KOPT-K1 (cell line): ENCODE data around the gene NBDY.
A peak's percentile ranks its signal among the peaks of the same experiment; 100 is the strongest.
"Not testable (repeated sequence)": the region's sequence is repeated elsewhere in the genome, so short reads cannot be mapped to it uniquely, and the experiment has no call there.

Experiments
- H3K27ac ChIP-seq: fragments of 200-600 bp; sonication (generic); 2 replicates; pipeline ENCODE4 v1.5.1; 2016; ENCODE audit warnings: antibody characterized with exemption, mild to moderate bottlenecking, low read depth, low read length; ENCODE audit not compliant: poor library complexity, severe bottlenecking
- H3K36me3 ChIP-seq: fragments of 200-600 bp; sonication (generic); 2 replicates; pipeline ENCODE4 v1.5.1; 2017; ENCODE audit warnings: antibody characterized with exemption, mild to moderate bottlenecking, low read length, moderate library complexity; ENCODE audit not compliant: insufficient read depth
- H3K9me3 ChIP-seq: fragments of 200-600 bp; sonication (generic); 2 replicates; pipeline ENCODE4 v1.5.1; 2017; ENCODE audit warnings: antibody characterized with exemption, low read length, mild to moderate bottlenecking; ENCODE audit not compliant: insufficient read depth, poor library complexity, severe bottlenecking

NBDY gene

GRCh38 chrX:56798866-56799758 is 70.1 kb downstream of the NBDY start:
- Histone ChIP-seq H3K36me3 (no peaks in the 10 kb centered on the region; the same call in 1 of the 2 replicates), H3K9me3 (no peaks in the 10 kb centered on the region), H3K27ac (no peak overlapping the region)

GRCh38 chrX:56800307-56800706 is 71.3 kb downstream of the NBDY start:
- no peaks in the 10 kb centered on the region for H3K9me3 ChIP-seq
- no peaks in the 10 kb centered on the region; the same call in 1 of the 2 replicates for H3K36me3 ChIP-seq
- H3K27ac ChIP-seq = peak overlapping the region; percentile 41

DNA sequence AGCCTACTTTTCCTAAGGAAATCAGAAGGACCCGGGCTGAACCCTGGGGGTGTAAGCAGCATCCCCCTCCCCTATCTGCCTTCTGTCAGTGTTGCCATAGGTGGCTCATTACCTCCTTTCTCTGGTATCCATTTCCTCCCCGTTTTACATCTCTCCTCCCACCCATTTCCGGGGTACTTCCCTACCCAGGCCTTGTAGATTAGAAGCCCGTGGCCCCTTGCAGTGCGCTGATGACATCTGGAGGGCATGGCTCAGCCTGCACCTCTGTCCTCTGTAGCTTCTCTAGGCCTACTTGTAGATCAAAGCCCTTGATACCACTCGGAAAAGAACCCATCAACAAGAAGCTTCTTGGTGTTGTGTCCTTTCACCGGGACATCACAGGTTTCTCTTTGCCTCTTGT is 71.8 kb downstream of the NBDY start:
- H3K9me3 ChIP-seq = no peaks in the 10 kb centered on the region
- H3K27ac ChIP-seq = peak overlapping the region; percentile 41
- no peaks in the 10 kb centered on the region; the same call in 1 of the 2 replicates for H3K36me3 ChIP-seq

DNA sequence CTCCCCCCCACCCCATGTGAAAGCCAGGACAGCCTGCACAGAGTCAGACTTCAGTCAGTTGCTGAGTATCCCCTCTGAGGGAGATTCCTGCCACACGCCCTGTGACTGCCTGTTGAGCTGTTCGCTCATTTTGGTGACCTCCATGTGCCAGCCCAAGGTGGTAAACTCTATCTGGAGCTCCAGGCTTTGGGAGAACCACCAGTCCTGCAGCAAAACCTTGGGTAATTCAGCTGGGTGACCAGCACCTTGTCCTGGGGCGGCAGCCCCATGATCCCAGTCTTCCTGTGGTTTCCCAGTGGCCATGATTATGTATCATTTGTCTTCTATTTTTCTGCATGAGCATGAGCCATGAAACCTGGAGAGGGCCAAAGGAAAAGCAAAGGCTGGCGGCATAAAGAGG is 73.4 kb downstream of the NBDY start:
- no peaks in the 10 kb centered on the region for H3K9me3 ChIP-seq
- H3K36me3 ChIP-seq = no peaks in the 10 kb centered on the region; the same call in 1 of the 2 replicates
- no peak overlapping the region for H3K27ac ChIP-seq

DNA sequence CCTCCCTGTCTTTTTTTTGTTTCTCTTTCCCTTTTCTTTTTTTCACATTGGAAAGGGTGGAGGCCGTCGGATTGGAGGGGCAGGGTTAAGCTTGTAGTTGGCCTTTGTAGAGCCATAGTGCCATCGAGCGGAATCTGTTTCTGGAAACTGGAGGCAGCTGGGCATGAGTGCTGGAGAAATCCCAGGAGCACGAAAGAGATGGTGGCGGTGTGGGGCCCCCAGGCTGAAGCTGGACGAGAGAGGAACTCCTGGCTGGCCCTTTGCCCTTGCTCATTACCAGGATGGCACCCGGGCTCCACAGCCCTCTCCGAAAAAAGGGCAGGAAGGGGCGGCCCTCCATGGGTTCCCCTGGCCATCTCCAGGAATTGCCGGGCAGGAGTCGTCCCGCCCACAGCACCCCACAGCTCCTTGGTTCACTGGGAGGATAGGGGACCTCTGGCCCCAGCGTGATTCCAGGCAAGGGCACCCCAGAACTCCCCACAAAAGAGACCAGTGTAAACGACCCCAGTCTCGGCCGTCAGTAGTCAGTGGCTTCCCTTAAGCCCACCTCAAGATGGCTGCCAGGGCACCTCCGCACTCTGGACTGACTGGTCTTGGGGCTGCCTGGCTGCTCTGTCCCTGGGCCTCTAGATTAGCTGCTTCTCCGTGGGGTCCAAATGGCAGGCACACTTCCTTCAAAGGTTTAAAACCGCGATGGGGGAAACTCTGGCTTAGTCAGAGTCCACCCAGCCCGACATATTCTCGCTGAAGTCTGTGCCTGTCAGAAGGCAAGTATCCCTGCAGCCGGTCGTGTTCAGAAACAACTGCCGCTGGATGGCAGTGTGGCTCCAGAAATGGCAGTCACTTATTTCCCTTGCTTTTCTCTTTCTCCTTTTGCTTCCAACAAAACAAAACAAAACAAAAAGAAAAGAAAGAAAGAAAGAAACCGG is 74.1 kb downstream of the NBDY start:
- H3K9me3 ChIP-seq = no peaks in the 10 kb centered on the region
- H3K27ac ChIP-seq = no peak overlapping the region
- H3K36me3 ChIP-seq = no peaks in the 10 kb centered on the region; the same call in 1 of the 2 replicates

GRCh38 chrX:56803850-56804681 is 75.0 kb downstream of the NBDY start:
- H3K27ac ChIP-seq = no peak overlapping the region
- no peaks in the 10 kb centered on the region for H3K9me3 ChIP-seq
- H3K36me3 ChIP-seq = no peaks in the 10 kb centered on the region; the same call in 1 of the 2 replicates

DNA sequence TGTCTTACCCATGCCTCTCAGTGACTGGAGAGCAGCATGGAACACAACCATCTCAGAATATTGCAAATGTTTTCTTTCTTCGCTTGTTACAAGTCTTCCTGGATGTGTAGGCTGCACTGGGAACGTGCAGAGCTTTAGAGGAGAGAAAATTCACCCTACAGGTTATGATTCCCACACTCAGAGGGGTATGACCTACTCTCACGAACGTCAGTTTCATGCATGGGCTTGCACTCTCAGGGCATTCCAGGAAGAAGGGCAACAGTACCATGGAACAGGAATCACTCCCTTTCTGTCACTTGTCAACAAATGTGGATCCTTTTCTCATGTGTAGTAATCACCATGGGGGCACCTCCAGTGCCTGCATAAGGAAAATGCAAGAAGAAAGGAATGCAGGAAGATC is 75.8 kb downstream of the NBDY start:
- H3K9me3 ChIP-seq = no peaks in the 10 kb centered on the region
- no peak overlapping the region for H3K27ac ChIP-seq
- H3K36me3 ChIP-seq = no peaks in the 10 kb centered on the region; the same call in 1 of the 2 replicates

DNA sequence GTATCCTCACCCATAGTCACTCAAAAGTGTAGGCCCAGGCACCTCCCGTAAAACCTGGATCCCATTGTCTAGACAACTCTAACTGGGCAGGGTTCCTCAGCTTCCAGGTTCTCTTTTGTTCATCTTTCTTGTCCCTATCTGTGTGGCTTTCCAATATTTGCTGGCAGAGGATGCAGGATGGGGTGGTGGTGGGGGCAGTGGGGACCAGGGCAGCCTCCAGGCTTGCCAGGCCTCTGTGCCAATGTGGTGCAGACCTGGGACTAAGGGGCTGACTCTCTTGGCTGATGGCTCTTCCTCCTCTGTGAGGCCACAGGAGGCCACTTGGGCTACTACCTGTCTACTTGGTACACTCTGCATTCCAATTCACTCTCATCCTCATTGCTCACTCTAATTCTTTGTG is 76.4 kb downstream of the NBDY start:
- no peak overlapping the region for H3K27ac ChIP-seq
- H3K9me3 ChIP-seq = no peaks in the 10 kb centered on the region
- no peaks in the 10 kb centered on the region; the same call in 1 of the 2 replicates for H3K36me3 ChIP-seq

DNA sequence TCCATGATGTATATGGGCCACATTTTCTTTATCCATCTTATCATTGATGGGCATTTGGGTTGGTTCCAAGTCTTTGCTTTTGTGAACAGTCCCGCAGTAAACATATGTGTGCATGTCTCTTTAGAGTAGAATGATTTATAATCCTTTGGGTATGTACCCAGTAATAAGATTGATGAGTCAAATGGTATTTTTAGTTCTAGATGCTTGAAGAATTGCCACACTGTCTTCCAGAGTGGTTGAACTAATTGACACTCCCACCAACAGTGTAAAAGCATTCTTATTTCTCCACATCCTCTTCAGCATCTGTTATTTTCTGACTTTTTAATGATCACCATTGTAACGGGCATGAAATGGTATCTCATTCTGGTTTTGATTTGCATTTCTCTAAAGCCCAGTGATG is 77.1 kb downstream of the NBDY start:
- not testable (repeated sequence) for H3K36me3 ChIP-seq, H3K9me3 ChIP-seq, H3K27ac ChIP-seq

DNA sequence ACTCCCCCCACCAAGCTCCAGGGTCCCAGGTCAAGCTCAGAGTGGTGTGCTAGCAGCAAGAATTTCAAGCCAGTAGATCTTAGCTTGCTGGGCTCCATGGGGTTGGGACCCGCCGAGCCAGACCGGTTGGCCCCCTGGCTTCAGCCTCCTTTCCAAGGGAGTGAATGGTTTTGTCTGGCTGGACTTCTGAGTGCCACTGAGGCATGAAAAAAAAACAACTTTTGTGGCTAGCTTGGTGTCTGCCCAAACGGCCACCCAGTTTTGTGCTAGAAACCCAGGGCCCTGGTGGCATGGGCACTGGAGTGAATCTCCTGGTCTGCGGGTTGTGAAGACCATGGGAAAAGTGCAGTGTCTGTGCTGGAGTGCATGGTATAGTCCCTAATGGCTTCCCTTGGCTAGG is 82.6 kb downstream of the NBDY start:
- H3K27ac ChIP-seq = peak overlapping the region; percentile 1
- no peaks in the 10 kb centered on the region for H3K9me3 ChIP-seq
- no peaks in the 10 kb centered on the region for H3K36me3 ChIP-seq

DNA sequence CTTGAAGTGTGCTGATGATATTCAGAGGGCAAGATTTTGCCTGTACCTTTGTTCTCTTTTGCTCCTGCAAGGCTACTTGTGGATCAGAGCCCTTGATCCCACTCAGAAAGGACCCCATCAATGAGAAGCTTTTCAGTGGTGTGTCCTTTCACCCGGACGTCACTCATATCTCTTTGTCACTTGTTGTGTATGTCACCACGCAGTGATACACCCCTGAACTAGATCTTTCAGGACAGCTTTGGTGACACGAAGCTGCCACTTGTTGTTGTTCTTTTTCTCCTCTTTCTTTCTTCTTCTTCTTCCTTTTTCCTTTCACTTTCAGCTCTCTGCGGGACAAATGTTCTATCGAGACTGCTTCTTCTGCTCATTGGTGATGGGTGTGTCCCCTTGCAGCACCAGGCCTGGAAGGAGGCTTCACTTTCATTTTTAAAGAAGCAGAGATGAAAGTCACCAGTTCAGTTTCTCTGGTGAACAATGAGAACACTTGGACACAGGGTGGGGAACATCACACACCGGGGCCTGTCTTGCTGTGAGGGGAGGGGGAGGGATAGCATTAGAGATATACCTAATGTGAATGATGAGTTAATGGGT is 83.6 kb downstream of the NBDY start:
- no peaks in the 10 kb centered on the region for H3K36me3 ChIP-seq
- no peaks in the 10 kb centered on the region for H3K9me3 ChIP-seq
- peak overlapping the region; percentile 91 for H3K27ac ChIP-seq

GRCh38 chrX:56813318-56813837 is 84.3 kb downstream of the NBDY start:
- peak overlapping the region; percentile 91 for H3K27ac ChIP-seq
- H3K36me3 ChIP-seq = no peaks in the 10 kb centered on the region
- no peaks in the 10 kb centered on the region for H3K9me3 ChIP-seq

GRCh38 chrX:56817179-56817578 is 88.1 kb downstream of the NBDY start:
- H3K36me3 ChIP-seq = no peaks in the 10 kb centered on the region
- H3K27ac ChIP-seq = no peak overlapping the region
- H3K9me3 ChIP-seq = no peaks in the 10 kb centered on the region

GRCh38 chrX:56826020-56826419 is 97.0 kb downstream of the NBDY start:
- Histone ChIP-seq H3K9me3 (no peaks in the 10 kb centered on the region), H3K27ac (no peak overlapping the region), H3K36me3 (no peaks in the 10 kb centered on the region)
